HL-60 (cell line): ENCODE results near the gene SNCG.

ENCODE experiments used
- CTCF ChIP-seq: IDR thresholded peaks from one replicate; pipeline ENCODE4 v1.5.1; 2011; ENCODE audit warnings: low read length, control low read depth, inconsistent platforms; ENCODE audit not compliant: insufficient read depth
- POLR2AphosphoS5 ChIP-seq: IDR thresholded peaks from 2 replicates; pipeline ENCODE4 v1.6.1; 2012; ENCODE audit warnings: low read depth
- REST ChIP-seq: IDR thresholded peaks from 2 replicates; pipeline ENCODE4 v1.6.1; 2012; ENCODE audit warnings: low read depth; ENCODE audit not compliant: insufficient replicate concordance

GRCh38 chr10:86962981-86963310, 4.5 kb downstream of the SNCG start:
- TF ChIP-seq CTCF (no peak), POLR2AphosphoS5 (no peak), REST (no peak)
